Smooth muscle cell of the brain vasculature (primary cell): ENCODE results near the gene UBAC1.
"Not testable (repeated sequence)": the region's sequence is repeated elsewhere in the genome, so short reads cannot be mapped to it uniquely, and the experiment has no call there.

Source experiments
- DNase-seq: peaks from one replicate; pipeline ENCODE4 v3.0.0-alpha.2; 2012; ENCODE audit warnings: low read depth, low spot score

UBAC1 gene

DNA sequence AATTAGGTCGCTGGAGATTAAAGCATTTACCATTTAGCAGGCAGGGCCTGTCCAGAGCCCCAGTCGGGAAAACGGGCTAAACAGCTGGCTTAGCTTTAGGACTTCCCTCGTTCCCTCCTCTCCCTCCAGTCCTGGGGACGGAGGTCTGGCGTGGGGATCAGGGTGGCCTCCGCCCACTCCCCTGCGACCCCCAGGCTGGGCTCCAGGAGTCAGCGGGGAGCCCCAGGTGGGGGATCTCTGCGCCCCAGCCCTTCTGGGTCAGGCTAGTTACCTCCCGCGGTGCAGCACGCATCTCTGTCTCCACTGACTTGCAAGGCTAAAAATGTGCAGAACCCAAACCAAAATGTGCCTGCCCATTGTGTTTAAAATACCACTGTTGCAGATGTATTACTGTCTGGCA is 37.7 kb downstream of the UBAC1 start:
- no peak for DNase-seq

DNA sequence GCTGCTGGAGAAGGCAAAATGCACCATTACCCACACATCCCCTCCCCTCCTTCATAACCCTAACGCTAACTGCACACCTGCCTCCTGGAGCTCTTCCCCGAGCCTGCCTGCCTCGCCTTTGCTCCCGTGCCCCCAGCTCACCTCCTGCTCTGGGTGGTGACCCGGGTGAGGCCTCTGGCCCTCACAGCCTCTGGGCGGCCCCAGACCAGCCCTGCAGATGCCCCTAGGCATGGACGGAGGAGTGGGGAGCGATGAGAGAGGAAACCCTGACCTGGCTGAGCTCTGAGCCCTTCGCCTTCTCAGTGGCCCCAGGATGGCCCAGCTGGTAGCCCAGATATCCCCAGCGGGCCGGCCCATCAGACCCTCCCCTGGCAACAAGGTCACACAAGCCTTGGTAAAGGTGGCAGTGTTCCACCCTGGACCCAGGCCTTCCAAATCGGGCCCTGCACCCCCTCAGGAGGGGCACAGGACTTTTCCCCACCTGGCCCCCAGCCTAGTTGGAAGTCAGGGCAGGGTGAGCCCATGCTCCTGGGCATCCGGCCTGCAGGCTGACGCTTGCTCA is 39.3 kb downstream of the UBAC1 start:
- DNase-seq = no peak

DNA sequence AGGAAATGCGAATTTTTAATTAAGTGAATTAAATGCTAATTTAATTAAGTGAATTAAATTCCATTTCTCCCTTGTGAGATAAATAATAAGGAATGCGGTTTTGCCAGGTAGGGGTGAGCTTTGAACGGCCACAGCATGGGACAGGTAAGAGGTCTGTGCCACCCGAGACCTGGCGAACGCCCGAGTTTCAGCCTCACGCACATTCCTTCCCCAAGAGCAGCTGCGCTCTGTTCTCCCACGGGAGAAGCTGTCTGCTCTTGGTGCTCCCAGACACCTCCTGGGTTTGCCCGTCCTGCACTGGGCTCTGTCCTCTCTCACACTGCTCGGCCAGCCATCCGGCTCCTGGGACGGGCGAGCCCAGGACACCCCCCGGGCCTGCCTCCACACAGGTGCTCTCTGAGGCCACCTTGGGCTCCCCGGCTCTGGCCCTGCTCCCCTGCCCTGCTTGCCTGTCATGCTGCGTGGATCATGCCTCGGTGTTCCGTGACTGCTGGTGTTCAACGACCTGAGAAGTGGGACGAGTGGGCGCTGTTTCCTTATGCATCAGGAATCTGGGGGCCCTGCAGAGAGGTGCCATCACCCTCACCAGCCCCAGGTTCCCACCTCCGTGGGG is 40.1 kb downstream of the UBAC1 start:
- no peak for DNase-seq

DNA sequence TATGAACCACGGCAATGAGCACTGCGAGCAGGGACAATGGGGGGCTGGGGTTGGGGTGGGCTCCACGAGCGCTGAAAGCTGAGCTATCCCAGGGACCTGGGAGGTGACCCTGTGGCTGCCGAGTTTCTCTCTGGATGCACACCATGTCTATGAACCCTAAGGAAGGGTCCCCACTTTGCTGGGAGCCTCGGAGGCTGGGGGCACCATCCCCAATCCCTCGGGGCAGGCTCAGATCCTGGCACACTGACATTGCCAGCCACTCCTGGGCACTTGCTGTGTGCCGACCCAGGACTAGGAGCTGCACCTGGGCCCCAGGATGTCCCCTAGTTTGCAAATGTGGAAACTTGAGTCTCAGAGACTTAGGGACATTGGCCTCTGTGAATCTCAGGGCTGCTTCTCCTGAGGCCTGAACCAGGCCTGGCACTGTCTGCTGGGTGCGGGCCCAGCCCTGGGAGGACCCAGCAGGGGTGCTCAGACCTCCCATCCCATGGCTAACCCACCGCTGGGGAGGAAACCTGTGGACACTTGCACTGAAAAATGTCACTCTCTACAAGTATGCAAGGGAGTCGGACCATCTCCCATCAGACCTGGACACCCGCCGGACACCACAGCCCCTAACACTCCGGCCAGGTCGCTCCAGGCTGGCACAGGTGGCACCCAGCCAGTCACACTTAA is 40.8 kb downstream of the UBAC1 start:
- no peak for DNase-seq

DNA sequence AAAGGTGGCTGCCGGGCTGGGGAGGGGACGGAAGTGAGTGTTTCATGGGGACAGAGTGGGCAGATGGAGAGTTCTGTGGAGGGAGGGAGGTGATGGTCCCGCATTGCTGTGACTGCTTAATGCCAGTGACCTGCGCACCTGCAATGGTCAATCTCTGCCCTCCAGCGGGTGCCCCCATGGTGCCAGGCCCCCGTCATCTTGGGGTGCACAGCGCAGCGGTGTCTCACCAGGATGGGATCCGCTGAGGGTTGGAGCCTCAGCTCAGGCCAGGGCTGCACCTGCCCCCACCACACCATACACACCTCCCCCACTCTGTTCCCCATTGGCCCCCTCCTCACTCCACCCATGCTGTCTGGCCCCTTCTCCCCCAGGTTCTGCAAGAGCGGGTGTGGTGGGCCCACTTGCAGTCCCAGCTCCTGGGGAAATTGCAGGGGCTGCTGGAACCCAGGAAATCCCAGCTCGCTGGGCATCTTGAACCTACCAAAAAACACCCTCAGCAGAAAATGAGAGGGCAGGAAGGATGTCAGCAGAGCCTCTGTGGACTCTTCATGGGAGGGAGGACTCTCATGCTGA is 41.8 kb downstream of the UBAC1 start:
- DNase-seq = no peak

DNA sequence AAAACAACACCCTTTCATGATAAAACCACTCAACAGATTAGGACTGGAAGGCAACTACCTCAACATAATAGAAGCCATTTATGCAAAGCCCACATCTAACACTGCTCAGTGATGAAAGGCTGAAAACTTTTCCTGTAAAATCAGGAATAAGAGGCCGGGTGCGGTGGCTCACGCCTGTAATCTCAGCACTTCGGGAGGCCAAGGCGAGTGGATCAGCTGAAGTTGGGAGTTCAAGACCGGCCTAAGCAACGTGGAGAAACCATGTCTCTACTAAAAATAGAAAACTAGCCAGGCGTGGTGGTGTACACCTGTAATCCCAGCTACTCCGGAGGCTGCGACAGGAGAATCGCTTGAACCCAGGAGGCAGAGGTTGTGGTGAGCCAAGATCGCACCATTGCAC is 44.9 kb downstream of the UBAC1 start:
- not testable (repeated sequence) for DNase-seq

DNA sequence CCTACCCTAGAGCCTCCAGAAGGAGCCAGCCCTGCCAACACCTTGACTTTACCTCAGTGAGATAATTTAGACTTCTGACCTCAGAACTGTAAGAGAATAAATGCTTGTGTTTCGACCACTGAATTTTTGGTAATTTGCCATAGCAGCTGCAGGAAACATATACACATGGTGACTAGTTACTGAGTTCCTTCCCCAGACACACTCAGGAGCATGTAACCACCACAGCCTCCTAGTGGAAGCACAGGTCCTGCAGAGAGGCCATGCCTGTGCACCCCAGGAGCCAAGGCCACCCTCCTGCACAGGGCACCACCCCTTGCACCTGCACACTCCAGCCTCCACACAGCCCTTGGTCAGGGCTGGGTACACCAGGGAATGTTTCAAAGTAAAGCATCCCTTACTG is 46.3 kb downstream of the UBAC1 start:
- DNase-seq = no peak

DNA sequence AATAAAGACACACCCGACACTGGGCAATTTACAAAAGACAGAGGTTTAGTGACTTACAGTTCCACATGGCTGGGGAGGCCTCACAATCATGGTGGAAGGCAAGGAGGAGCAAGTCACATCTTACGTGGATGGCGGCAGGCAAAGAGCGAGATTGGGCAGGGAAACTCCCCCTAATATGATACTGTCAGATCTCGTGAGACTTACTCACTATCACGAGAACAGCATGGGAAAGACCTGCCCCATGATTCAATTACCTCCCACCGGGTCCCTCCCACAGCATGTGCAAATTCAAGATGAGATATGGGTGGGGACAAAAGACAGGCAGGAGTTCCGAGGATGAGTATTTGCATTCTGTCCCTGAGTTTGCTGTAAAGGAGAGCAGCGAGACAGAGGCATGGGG is 49.9 kb downstream of the UBAC1 start:
- not testable (repeated sequence) for DNase-seq

DNA sequence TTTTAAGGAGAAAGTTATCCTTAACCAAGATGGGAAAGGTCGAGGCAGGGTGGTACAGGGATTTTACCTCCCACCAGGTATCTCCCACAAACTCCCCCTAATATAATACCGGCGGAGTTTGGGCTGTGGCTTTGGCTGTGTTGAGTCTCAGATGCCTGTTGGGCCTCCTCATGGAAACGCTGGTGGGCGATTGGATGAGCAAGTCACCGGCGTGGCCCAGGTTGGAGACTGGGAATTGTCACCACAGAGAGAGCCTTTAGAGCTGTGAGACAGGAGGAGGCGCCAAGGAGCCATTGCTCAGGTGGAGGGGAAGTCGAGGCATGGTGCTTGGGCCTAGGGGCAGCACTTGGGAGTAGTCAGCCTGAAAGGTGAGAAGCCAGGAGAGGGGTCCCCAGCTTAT is 50.4 kb downstream of the UBAC1 start:
- DNase-seq = no peak

DNA sequence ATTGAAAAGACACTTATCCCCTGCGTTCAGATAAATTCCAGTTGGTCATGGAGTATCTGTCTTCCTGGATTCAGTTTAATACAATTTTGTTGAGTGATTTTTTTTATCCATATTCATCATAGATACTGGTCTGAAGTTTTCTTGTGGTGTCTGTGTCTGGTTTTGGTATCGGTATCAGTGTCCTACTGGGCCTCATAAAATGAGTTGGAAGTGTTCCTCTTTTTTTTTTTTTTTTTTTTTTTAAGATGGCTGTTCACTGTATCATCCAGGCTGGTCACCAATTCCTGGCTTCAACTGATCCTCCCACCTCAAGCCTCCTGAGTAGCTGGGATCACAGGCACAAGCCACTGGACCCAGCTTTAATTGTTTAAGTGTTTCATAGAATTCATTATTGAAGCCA is 51.0 kb downstream of the UBAC1 start:
- no peak for DNase-seq

DNA sequence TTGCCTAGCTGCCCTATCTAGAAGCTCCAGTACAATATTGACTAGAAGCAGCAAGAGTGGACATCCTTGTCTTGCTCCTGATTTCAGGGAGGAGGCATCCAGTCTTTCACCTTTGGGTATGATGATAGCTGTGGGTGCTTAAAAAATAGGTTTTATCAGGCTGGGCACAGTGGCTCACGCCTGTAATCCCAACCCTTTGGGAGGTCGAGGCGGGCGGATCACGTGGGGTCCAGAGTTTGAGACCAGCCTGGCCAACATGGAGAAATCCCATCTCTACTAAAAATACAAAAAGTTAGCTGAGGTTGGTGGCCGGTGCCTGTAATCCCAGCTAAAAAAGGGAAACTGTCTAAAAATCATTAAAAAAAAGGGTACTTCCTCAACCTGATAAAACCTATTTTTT is 51.8 kb downstream of the UBAC1 start:
- DNase-seq = no peak

DNA sequence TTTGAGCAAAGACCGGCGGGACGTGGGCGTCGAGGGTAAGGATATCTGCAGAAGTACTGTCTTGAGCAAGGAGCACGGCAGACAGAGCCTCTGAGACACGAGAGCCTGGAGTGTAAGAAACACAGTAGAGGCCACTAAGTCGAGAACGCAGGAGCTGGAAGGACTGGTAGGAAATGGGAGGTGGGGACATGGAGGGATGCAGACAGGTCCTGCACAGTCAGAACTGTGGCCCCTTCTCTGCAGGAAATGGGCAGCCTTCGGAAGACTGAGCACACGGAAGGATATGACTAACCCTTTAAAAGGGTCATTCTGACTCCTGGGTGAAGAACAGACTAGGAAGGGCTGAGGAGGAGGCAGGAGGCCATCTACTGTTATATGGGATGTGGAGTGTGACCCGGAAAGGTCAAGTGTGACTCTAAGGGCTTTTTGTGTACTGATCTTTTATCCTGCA is 52.4 kb downstream of the UBAC1 start:
- DNase-seq = no peak

DNA sequence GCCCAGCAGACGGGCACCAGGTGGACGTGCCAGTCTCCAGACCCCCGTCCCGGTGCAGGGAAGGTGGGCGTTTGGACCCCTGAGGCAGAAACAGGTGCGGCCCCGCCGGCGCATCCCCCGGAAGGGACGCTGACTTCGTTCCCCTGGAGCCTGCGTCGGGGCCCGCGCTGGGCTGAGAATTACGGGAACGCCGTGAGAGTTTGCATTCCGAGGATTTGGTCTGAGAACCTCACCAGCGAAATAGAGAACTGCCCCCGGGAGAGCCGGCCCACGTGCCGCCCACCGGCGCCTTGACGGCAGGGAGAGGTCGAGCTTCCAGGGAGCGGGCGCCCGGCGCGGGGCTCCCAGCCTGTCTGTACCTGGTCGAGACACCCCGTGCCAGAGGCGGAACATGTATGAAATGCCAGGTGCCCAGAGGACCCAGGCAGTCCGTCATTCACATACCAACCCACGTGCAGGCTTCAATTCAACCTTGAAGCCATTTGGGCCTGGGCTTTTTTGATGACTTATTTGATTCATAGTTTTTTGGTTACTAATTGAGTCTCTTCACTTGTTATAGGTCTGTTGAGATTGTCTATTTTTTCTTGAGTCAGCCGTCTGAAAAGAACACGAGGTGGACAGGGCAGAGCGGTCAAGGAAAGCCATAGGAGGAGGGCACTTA is 53.0 kb downstream of the UBAC1 start:
- DNase-seq = no peak

DNA sequence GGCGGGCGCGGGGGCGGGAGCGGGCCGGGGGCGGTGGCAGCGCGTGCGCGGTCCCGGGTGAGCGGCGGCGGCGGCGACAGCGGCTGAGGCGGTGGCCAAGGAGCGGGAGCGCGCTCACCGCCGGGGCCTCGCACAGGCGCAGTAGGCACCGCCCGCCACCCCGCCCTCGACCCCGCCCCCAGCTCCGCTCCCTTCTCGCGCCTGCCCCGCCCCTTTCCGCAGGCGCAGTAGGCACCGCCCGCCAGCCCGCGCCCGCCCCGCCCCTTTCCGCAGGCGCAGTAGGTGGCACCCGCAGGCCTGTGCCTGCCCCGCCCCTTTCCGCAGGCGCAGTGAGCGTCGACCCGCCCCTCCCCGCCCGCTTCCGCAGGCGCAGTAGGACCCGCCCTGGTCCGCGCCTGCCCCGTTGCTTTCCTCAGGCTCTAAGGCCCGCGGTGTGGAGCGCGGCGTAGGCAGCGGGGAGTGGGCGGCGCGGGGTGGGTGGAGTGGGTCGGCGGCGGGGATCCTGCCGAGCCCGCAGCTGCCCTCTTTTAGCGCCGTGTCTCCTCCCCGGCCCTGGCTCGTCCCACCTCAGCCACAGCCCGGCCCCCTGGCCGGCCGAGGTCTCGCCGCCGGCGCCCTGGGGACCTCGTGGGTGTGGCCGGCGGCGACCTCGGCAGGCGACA is 53.6 kb downstream of the UBAC1 start, which contains the start of gene CAMSAP1:
Gene CAMSAP1 (minus strand): TSS at position 116 of the 662 bp plus-strand sequence. CDS start 387 bp downstream, outside the sequence.
- DNase-seq = peak; percentile 78

DNA sequence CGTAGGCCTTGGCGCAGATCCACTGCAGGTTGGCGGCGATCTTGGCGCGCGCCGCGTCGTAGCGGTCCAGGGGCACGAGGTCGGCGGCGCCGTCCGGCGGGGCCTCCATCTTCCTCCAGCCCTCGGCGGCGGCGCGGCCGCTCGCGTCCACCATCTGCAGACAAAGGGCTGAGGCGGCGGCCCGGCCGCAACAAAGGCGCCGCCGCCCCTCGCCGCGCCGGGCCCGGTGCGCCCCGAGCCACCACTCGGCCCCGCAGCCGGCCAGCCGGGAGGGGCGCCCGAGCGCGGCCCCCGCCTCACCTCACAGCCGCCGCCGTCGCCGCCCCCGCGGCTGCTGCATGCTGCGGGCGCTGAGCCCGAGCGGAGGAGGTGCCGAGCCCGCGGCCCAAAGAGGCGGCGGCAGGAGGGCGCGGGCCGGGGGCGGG is 54.2 kb downstream of the UBAC1 start:
- DNase-seq = no peak

DNA sequence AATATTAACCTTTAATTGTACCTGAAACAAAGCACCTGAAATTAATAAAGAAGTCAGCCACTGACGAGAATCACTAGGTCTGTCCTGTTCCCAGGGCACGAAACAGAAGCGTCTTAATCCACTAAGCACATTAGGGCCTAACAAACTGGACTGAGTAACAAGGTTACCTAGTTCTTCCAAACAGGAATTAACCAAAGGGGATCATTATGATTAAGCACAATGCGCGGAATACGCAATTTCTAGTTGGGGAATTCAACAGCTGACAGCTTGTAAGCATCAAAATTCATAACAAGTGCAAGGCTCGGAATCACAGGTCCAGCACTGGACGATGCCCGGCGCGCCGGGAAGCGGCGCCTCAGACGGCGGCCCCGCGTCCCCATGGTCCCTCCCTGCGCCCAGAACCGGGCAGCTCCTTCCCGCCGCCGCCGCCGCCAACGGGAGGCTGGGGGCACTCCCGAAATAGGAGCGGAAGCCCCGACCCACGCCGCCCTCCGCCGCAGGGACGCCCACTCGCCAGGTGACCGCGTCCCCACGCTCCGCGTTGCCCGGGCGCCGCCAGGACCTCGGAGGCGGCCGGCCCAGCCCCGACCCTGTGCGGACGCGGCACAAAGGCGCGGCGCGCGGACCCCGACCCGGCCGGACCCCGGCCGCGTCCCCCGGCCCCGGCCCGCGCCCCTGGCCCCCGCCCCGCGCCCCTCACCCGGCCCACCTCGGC is 54.7 kb downstream of the UBAC1 start:
- no peak for DNase-seq

DNA sequence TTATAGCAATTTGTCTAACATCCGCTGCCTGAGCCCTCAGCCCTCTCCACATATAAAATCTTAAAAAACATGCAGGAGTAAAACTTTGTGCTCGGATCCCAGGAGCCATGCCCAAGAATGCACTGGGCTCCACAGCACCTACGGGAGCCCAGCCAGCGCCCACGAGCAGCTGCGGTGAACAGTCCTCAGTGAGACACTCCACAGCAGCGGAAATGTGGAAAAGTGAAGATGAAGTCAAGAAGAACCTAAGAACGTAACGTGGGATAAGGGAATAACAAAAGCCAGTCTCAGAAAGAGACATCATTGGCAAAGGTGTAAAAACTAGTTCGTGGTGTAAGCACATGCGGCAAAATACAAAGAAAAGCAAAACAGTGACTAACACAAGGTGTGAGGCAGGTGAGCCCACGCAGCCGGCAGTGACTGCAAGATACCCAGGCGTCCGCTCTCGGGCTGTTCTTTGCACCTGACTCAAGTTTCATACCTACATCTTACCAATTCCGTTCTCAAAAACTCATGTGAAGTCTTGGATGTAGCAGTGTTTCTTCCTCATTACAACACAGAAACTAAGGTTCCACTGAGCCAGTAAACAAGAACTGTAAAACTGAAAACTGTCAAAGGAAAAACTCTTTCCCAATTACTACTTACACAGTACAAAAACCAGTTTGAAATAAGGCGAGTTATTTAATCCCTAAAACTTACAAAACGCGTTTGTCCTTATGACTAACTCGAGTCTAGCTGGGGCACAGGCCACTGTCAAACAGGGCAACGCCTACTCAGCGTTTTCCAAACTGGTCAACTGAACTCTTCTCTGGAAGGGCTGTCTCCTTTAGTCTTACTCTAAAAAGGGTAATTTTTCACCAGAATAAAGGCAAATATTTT is 55.6 kb downstream of the UBAC1 start:
- no peak for DNase-seq

DNA sequence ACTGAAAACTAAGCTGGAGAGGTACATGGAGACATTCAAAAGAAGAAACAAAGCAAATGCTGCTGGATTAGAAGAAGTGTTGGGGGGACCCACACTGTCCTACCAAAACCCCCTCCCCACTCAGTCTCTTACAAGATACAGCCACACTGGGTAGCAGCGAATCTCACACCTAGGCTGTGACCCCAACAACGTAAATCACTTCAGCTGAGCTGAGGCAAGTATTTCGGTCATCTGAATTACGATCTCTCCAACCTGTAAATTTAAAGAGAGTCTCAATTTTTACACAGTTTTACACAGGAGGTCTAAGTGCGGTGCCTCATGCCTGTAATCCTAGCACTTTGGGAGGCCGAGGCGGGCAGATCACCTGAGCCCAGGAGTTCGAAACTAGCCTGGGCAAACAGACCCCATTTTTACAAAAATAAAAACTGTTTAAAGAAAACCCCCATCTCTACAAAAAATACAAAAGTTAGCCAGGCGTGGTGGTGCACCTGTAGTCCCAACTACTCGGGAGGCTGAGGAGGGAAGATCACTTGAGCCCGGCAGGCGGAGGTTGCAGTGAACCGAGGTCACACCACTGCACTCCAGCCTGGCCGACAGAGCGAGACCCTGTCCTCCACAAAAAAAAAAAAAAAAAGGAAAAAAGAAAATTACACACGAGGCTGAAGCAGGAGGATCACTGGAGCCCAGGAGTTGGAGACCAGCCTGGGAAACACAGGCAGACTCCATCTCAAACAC is 57.2 kb downstream of the UBAC1 start:
- no peak for DNase-seq

DNA sequence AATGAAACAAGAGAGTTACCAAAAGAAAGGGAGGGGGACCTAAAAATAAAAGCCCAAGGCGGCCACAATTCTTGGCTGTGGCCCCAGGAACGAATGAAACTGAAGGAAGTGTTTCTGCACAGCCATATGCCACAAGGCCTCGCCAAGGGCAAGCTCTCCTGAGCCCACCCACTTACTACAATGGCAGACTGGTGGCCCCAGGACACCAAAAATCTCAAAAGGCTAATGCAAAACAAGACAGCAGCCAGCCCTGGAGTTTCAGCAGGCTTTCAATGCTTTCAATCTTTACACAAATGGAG is 57.9 kb downstream of the UBAC1 start:
- no peak for DNase-seq
